ENCODE data around the gene PDZD2. TPM values are rescaled to one million over a fixed set of nuclear protein-coding genes. Genes with fewer than 3 reads are reported as not detected.

The PDZD2 gene
- total and polyA plus RNA-seq, 8 donors: under 0.01 to 61.3 (median 5.8) TPM

GRCh38 chr5:31738199-31738598 is 99.3 kb downstream of the PDZD2 start:
- Histone ChIP-seq H3K9me3 (peaks cover 0 to 7% (median 0%) of the 10 kb centered on the region in 4 donors), H3K4me3 (no peak overlapping the region), H3K27ac (no peak overlapping the region), H3K36me3 (no peaks in the 10 kb centered on the region), H3K4me1 (no peaks in the 10 kb centered on the region), H3K27me3 (no peaks in the 10 kb centered on the region)
- whole genome bisulfite sequencing, 5 donors: 73 to 85% (median 77%) methylated on average over 4 of the region's 4 CpGs
- no peak for TF ChIP-seq POLR2AphosphoS5 (IDR thresholded peaks at IDR 0.05)
- no peak for TF ChIP-seq POLR2A (IDR thresholded peaks at IDR 0.05)
- no peak for DNase-seq
- intact Hi-C loops (cut with DNase I; ENCODE audit: low total_unique reads): no loop called here

- Histone ChIP-seq H3K36me3 (no peaks in the 10 kb centered on the region), H3K27ac (no peak overlapping the region), H3K9me3 (peaks cover 0 to 7% (median 0%) of the 10 kb centered on the region in 4 donors), H3K4me3 (no peak overlapping the region), H3K4me1 (no peaks in the 10 kb centered on the region), H3K27me3 (no peaks in the 10 kb centered on the region)
- intact Hi-C loops (cut with DNase I; ENCODE audit: low total_unique reads): no loop called here
- no peak for DNase-seq
- 44 to 62% (median 52%) methylated on average over 1 of the region's 1 CpG for WGBS, 5 donors
- TF ChIP-seq POLR2AphosphoS5 (IDR thresholded peaks at IDR 0.05): no peak
- no peak for TF ChIP-seq CTCF (IDR thresholded peaks at IDR 0.05)
- TF ChIP-seq POLR2A (IDR thresholded peaks at IDR 0.05): no peak
- no peak for TF ChIP-seq EP300 (IDR thresholded peaks at IDR 0.05)
Measured at GRCh38 chr5:31741496-31741895, 102.6 kb downstream of the PDZD2 start.

- no peak overlapping the region for H3K4me3 ChIP-seq
- peaks cover 0 to 7% (median 0%) of the 10 kb centered on the region in 4 donors for H3K9me3 ChIP-seq
- DNase-seq: no peak
- no peaks in the 10 kb centered on the region for H3K27me3 ChIP-seq
- H3K4me1 ChIP-seq: no peaks in the 10 kb centered on the region
- no peaks in the 10 kb centered on the region for H3K36me3 ChIP-seq
- intact Hi-C loops (cut with DNase I; ENCODE audit: low total_unique reads): no loop called here
- WGBS, 5 donors: 73 to 84% (median 83%) methylated on average over 3 of the region's 3 CpGs
- TF ChIP-seq POLR2A (IDR thresholded peaks at IDR 0.05): no peak
- TF ChIP-seq EP300 (IDR thresholded peaks at IDR 0.05): no peak
- TF ChIP-seq POLR2AphosphoS5 (IDR thresholded peaks at IDR 0.05): no peak
- TF ChIP-seq CTCF (IDR thresholded peaks at IDR 0.05): no peak
- H3K27ac ChIP-seq: no peak overlapping the region
Measured at GRCh38 chr5:31743678-31744077, 104.7 kb downstream of the PDZD2 start.

GRCh38 chr5:31748458-31749172 is 109.7 kb downstream of the PDZD2 start:
- TF ChIP-seq EP300 (IDR thresholded peaks at IDR 0.05) (no peak), CTCF (IDR thresholded peaks at IDR 0.05) (no peak), POLR2AphosphoS5 (IDR thresholded peaks at IDR 0.05) (no peak), POLR2A (IDR thresholded peaks at IDR 0.05) (no peak)
- Histone ChIP-seq H3K4me3 (no peak overlapping the region), H3K4me1 (no peaks in the 10 kb centered on the region), H3K27ac (no peak overlapping the region), H3K27me3 (no peaks in the 10 kb centered on the region), H3K36me3 (no peaks in the 10 kb centered on the region), H3K9me3 (no peaks in the 10 kb centered on the region)
- 36 to 58% (median 41%) methylated on average over 3 of the region's 3 CpGs for WGBS, 5 donors
- no peak for DNase-seq
- intact Hi-C loops (cut with DNase I; ENCODE audit: low total_unique reads): no loop called here

GRCh38 chr5:31750215-31750614 is 111.3 kb downstream of the PDZD2 start:
- 82 to 89% (median 85%) methylated on average over 12 of the region's 12 CpGs for WGBS, 5 donors
- TF ChIP-seq POLR2A (IDR thresholded peaks at IDR 0.05): no peak
- TF ChIP-seq CTCF (IDR thresholded peaks at IDR 0.05): no peak
- no peak for TF ChIP-seq EP300 (IDR thresholded peaks at IDR 0.05)
- TF ChIP-seq POLR2AphosphoS5 (IDR thresholded peaks at IDR 0.05): no peak
- intact Hi-C loops (cut with DNase I; ENCODE audit: low total_unique reads): no loop called here

More at GRCh38 chr5:31750215-31750614, 111.3 kb downstream of the PDZD2 start:
- Histone ChIP-seq H3K27me3 (no peaks in the 10 kb centered on the region), H3K9me3 (no peaks in the 10 kb centered on the region), H3K4me3 (no peak overlapping the region), H3K36me3 (no peaks in the 10 kb centered on the region), H3K27ac (no peak overlapping the region), H3K4me1 (no peaks in the 10 kb centered on the region)
- DNase-seq: no peak

All from stomach (tissue), 9 donors.